Osteocyte (in vitro differentiated cells): ENCODE data around the gene TGFB3. TPM values are rescaled to one million over a fixed set of nuclear protein-coding genes. Genes with fewer than 3 reads are reported as not detected.

Source experiments
- DNase-seq: peaks from one replicate; pipeline ENCODE4 v3.0.0; 2021; ENCODE audit warnings: mixed read lengths; ENCODE audit not compliant: unreplicated experiment; ENCODE audit errors: extremely low spot score
- H3K27ac Mint-ChIP-seq: one replicate; pipeline ENCODE4 v1.8.0; 2021; ENCODE audit warnings: mild to moderate bottlenecking, mixed read lengths; ENCODE audit not compliant: unreplicated experiment
- H3K27me3 Mint-ChIP-seq: one replicate; pipeline ENCODE4 v1.8.0; 2021; ENCODE audit warnings: mixed read lengths; ENCODE audit not compliant: unreplicated experiment
- H3K36me3 Mint-ChIP-seq: one replicate; pipeline ENCODE4 v1.8.0; 2021; ENCODE audit warnings: mixed read lengths; ENCODE audit not compliant: unreplicated experiment
- H3K4me1 Mint-ChIP-seq: one replicate; pipeline ENCODE4 v1.8.0; 2021; ENCODE audit warnings: mixed read lengths; ENCODE audit not compliant: unreplicated experiment
- H3K4me3 Mint-ChIP-seq: one replicate; pipeline ENCODE4 v1.8.0; 2021; ENCODE audit warnings: mild to moderate bottlenecking, moderate library complexity, mixed read lengths; ENCODE audit not compliant: unreplicated experiment
- H3K9me3 Mint-ChIP-seq: one replicate; pipeline ENCODE4 v1.8.0; 2021; ENCODE audit warnings: mixed read lengths; ENCODE audit not compliant: unreplicated experiment
- total RNA-seq: library from RNA; stranded (reverse); gene quantifications from 2 replicates; pipeline ENCODE4 v1.2.1, GENCODE V29; 2021
- TF ChIP-seq, protein P1 (sequence below): fragments of 200-600 bp; sonication (generic); IDR thresholded peaks from 2 replicates; pipeline ENCODE4 v1.5.0; 2021; ENCODE audit warnings: antibody characterized with exemption, mild to moderate bottlenecking, moderate library complexity

The TGFB3 gene
- total RNA-seq, 1 donor from 2014 or later, result 176 TPM

DNA sequence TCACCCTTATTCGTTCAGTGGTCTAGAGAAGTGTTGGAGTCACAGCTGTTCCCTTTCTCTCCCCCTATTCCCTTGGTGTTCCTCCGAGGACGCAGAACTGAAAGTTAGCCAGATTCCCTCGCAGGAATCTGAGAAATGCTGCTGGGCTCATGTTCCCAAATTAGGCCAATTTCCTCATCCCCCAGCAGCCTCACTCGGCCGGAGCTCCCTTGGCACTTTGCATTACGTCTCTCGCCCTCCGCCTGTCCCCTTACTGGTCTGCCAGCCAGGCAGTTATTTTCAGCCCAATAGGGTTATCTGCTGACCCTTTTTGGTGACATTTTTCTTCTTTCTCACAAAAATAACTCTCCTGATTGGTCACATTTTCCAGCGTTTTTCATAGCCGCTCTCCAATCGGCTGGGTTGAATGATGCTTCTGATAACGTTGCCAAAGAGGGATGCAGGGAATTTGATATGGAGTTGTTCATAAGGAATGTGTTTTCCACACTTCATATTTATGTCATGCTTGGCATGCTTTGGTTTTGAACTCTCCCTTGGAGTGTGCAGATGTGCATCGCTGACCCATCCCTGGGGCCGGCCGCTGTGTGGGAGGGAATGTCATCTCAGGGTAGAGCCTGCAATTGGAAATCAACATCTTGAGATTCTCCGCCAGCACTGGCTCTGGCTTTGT lies 13.7 kb upstream of the TGFB3 start:
- TF ChIP-seq, protein P1, sequence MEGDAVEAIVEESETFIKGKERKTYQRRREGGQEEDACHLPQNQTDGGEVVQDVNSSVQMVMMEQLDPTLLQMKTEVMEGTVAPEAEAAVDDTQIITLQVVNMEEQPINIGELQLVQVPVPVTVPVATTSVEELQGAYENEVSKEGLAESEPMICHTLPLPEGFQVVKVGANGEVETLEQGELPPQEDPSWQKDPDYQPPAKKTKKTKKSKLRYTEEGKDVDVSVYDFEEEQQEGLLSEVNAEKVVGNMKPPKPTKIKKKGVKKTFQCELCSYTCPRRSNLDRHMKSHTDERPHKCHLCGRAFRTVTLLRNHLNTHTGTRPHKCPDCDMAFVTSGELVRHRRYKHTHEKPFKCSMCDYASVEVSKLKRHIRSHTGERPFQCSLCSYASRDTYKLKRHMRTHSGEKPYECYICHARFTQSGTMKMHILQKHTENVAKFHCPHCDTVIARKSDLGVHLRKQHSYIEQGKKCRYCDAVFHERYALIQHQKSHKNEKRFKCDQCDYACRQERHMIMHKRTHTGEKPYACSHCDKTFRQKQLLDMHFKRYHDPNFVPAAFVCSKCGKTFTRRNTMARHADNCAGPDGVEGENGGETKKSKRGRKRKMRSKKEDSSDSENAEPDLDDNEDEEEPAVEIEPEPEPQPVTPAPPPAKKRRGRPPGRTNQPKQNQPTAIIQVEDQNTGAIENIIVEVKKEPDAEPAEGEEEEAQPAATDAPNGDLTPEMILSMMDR, result no peak
- no peak overlapping the region for H3K4me3 Mint-ChIP-seq
- no peak overlapping the region for H3K27ac Mint-ChIP-seq
- no peak for DNase-seq
- H3K36me3 Mint-ChIP-seq, result peaks cover 41% of the 10 kb centered on the region
- no peaks in the 10 kb centered on the region for H3K4me1 Mint-ChIP-seq
- H3K27me3 Mint-ChIP-seq, result no peaks in the 10 kb centered on the region
- no peaks in the 10 kb centered on the region for H3K9me3 Mint-ChIP-seq

- Mint-ChIP-seq H3K4me1 (no peaks in the 10 kb centered on the region), H3K9me3 (no peaks in the 10 kb centered on the region), H3K36me3 (peaks cover 42% of the 10 kb centered on the region), H3K27ac (no peak overlapping the region), H3K27me3 (no peaks in the 10 kb centered on the region), H3K4me3 (no peak overlapping the region)
- TF ChIP-seq, protein P1, result no peak
- no peak for DNase-seq
These were observed 11.8 kb upstream of the TGFB3 start for GRCh38 chr14:75993567-75994041.

GRCh38 chr14:75991753-75992152 lies 10.0 kb upstream of the TGFB3 start:
- no peaks in the 10 kb centered on the region for H3K27me3 Mint-ChIP-seq
- H3K27ac Mint-ChIP-seq, result no peak overlapping the region
- H3K9me3 Mint-ChIP-seq, result no peaks in the 10 kb centered on the region
- TF ChIP-seq, protein P1, result no peak
- DNase-seq, result no peak
- no peak overlapping the region for H3K4me3 Mint-ChIP-seq
- peaks cover 30% of the 10 kb centered on the region for H3K36me3 Mint-ChIP-seq
- peaks cover 5% of the 10 kb centered on the region for H3K4me1 Mint-ChIP-seq

DNA sequence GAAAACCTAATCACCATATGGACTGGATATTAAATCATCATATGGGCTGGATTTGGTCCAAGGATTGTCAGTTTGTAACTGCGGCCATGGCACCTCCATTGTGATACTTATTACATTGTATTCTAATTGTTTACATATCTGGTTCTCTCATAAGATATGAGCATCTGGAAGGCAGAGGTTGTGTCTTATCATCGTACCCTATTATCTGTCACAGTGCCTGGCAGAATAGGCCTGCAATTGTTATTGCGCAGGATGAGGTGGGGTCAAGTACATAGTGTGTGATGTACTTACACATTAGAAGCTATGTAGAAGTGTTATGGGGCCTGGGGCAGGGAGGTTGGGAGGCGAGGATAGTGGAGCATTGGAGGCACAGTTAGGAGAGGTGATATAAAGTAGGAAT lies 8.5 kb upstream of the TGFB3 start:
- DNase-seq, result no peak
- H3K4me1 Mint-ChIP-seq, result peaks cover 16% of the 10 kb centered on the region
- H3K9me3 Mint-ChIP-seq, result no peaks in the 10 kb centered on the region
- no peaks in the 10 kb centered on the region for H3K27me3 Mint-ChIP-seq
- TF ChIP-seq, protein P1, result no peak
- H3K27ac Mint-ChIP-seq, result no peak overlapping the region
- peaks cover 27% of the 10 kb centered on the region for H3K36me3 Mint-ChIP-seq
- H3K4me3 Mint-ChIP-seq, result no peak overlapping the region

GRCh38 chr14:75989134-75989533 lies 7.3 kb upstream of the TGFB3 start:
- DNase-seq, result no peak
- Mint-ChIP-seq H3K4me3 (no peak overlapping the region), H3K27me3 (no peaks in the 10 kb centered on the region), H3K36me3 (peaks cover 22% of the 10 kb centered on the region), H3K9me3 (no peaks in the 10 kb centered on the region), H3K27ac (no peak overlapping the region), H3K4me1 (peaks cover 16% of the 10 kb centered on the region)
- TF ChIP-seq, protein P1, result no peak
